ENCODE results near the gene CTR9. TPM values are rescaled to one million over a fixed set of nuclear protein-coding genes. Genes with fewer than 3 reads are reported as not detected.

The CTR9 gene
- total and polyA plus RNA-seq, 2 of the 13 experiments (the other 11 are each of a cell fraction or from before 2014, with no cell fraction given), result 6.6 to 22.1 TPM

DNA sequence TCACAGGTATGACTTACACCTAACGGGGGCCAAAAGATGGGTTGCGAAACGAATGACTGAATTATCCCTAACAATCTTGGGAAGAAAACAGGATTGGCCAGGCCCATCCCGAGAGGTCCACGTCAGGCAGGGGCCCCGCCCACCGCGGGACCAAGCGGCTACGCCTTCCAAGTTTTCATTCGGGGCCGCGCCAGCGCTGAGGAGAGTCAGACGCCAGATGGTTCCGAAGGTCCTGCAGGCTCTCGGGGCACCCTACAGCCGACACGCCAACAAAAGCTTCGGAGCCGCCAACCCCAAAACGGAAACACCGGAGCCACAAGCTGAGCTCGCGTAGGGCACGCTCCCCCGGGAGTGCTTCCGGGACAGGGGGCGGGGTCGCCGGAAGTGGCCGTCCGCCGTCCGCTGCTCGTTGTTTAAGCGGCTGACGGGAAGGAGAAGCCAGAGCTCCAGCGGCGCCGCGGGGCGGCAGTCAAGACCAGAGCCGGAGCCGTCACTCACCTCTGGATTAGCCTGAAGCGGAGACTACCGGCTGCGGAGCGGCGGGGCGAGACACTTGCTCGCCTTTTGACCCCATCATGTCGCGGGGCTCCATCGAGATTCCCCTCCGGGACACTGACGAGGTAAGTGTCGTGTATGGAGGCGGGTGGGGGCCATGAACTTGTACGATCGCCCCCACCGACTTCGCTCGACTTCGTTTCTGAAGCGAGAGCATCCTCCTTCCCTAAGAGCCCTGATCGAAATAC is at the start of gene CTR9 (continued):
- no peak for TF ChIP-seq TCF12 (IDR thresholded peaks at IDR 0.05)
- peak; percentile 18; the same call in 1 of the 2 replicates for TF ChIP-seq TCF12 (CRISPR knock-in tag; IDR thresholded peaks at IDR 0.05)
- TF ChIP-seq EHMT2 (IDR thresholded peaks at IDR 0.05; ENCODE audit: borderline replicate concordance, low read depth, low read length), result peak; percentile 77; the same call in 1 of the 2 replicates
- peak; percentile 58 for TF ChIP-seq ZNF777 (CRISPR knock-in tag; IDR thresholded peaks at IDR 0.05)
- TF ChIP-seq AGO1 (IDR thresholded peaks at IDR 0.05; ENCODE audit: low read depth, low read length, poor library complexity, severe bottlenecking), result peak; percentile 80
- TF ChIP-seq ZMYM3 (CRISPR knock-in tag; IDR thresholded peaks at IDR 0.05), result no peak; the same call in 1 of the 2 replicates
- TF ChIP-seq, protein P1, sequence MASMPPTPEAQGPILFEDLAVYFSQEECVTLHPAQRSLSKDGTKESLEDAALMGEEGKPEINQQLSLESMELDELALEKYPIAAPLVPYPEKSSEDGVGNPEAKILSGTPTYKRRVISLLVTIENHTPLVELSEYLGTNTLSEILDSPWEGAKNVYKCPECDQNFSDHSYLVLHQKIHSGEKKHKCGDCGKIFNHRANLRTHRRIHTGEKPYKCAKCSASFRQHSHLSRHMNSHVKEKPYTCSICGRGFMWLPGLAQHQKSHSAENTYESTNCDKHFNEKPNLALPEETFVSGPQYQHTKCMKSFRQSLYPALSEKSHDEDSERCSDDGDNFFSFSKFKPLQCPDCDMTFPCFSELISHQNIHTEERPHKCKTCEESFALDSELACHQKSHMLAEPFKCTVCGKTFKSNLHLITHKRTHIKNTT (CRISPR knock-in tag; IDR thresholded peaks at IDR 0.05), result no peak
- peak; percentile 63; the same call in 1 of the 2 replicates for TF ChIP-seq ZNF256 (CRISPR knock-in tag; conservative IDR thresholded peaks at IDR 0.05)
- 0 out of 2 replicates have a peak, but pooled peaks have one; percentile 48 for TF ChIP-seq SMAD1 (CRISPR knock-in tag; IDR thresholded peaks at IDR 0.05; ENCODE audit: borderline replicate concordance, low read depth)
- TF ChIP-seq, protein P2, sequence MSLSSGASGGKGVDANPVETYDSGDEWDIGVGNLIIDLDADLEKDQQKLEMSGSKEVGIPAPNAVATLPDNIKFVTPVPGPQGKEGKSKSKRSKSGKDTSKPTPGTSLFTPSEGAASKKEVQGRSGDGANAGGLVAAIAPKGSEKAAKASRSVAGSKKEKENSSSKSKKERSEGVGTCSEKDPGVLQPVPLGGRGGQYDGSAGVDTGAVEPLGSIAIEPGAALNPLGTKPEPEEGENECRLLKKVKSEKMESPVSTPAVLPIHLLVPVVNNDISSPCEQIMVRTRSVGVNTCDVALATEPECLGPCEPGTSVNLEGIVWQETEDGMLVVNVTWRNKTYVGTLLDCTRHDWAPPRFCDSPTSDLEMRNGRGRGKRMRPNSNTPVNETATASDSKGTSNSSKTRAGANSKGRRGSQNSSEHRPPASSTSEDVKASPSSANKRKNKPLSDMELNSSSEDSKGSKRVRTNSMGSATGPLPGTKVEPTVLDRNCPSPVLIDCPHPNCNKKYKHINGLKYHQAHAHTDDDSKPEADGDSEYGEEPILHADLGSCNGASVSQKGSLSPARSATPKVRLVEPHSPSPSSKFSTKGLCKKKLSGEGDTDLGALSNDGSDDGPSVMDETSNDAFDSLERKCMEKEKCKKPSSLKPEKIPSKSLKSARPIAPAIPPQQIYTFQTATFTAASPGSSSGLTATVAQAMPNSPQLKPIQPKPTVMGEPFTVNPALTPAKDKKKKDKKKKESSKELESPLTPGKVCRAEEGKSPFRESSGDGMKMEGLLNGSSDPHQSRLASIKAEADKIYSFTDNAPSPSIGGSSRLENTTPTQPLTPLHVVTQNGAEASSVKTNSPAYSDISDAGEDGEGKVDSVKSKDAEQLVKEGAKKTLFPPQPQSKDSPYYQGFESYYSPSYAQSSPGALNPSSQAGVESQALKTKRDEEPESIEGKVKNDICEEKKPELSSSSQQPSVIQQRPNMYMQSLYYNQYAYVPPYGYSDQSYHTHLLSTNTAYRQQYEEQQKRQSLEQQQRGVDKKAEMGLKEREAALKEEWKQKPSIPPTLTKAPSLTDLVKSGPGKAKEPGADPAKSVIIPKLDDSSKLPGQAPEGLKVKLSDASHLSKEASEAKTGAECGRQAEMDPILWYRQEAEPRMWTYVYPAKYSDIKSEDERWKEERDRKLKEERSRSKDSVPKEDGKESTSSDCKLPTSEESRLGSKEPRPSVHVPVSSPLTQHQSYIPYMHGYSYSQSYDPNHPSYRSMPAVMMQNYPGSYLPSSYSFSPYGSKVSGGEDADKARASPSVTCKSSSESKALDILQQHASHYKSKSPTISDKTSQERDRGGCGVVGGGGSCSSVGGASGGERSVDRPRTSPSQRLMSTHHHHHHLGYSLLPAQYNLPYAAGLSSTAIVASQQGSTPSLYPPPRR (CRISPR knock-in tag; IDR thresholded peaks at IDR 0.05; ENCODE audit: borderline replicate concordance), result peak; percentile 69; the same call in 1 of the 2 replicates
- TF ChIP-seq, protein P3, sequence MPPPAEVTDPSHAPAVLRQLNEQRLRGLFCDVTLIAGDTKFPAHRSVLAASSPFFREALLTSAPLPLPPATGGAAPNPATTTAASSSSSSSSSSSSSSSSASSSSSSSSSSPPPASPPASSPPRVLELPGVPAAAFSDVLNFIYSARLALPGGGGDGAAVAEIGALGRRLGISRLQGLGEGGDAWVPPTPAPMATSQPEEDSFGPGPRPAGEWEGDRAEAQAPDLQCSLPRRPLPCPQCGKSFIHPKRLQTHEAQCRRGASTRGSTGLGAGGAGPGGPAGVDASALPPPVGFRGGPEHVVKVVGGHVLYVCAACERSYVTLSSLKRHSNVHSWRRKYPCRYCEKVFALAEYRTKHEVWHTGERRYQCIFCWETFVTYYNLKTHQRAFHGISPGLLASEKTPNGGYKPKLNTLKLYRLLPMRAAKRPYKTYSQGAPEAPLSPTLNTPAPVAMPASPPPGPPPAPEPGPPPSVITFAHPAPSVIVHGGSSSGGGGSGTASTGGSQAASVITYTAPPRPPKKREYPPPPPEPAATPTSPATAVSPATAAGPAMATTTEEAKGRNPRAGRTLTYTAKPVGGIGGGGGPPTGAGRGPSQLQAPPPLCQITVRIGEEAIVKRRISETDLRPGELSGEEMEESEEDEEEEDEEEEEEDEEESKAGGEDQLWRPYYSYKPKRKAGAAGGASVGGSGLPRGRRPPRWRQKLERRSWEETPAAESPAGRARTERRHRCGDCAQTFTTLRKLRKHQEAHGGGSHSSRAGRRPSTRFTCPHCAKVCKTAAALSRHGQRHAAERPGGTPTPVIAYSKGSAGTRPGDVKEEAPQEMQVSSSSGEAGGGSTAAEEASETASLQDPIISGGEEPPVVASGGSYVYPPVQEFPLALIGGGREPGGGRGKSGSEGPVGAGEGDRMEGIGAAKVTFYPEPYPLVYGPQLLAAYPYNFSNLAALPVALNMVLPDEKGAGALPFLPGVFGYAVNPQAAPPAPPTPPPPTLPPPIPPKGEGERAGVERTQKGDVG (CRISPR knock-in tag; IDR thresholded peaks at IDR 0.05; ENCODE audit: borderline replicate concordance), result no peak
- TF ChIP-seq ZNF431 (CRISPR knock-in tag; IDR thresholded peaks at IDR 0.05; ENCODE audit: borderline replicate concordance, low read depth), result peak; percentile 85; the same call in 1 of the 2 replicates
- TF ChIP-seq CC2D1A (CRISPR knock-in tag; IDR thresholded peaks at IDR 0.05), result no peak
- peak; percentile 54; the same call in 1 of the 2 replicates for TF ChIP-seq ELF4 (CRISPR knock-in tag; IDR thresholded peaks at IDR 0.05; ENCODE audit: borderline replicate concordance)
- TF ChIP-seq, protein P4, sequence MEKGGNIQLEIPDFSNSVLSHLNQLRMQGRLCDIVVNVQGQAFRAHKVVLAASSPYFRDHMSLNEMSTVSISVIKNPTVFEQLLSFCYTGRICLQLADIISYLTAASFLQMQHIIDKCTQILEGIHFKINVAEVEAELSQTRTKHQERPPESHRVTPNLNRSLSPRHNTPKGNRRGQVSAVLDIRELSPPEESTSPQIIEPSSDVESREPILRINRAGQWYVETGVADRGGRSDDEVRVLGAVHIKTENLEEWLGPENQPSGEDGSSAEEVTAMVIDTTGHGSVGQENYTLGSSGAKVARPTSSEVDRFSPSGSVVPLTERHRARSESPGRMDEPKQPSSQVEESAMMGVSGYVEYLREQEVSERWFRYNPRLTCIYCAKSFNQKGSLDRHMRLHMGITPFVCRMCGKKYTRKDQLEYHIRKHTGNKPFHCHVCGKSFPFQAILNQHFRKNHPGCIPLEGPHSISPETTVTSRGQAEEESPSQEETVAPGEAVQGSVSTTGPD (CRISPR knock-in tag; IDR thresholded peaks at IDR 0.05), result no peak
- TF ChIP-seq ZNF17 (CRISPR knock-in tag; IDR thresholded peaks at IDR 0.05), result no peak

Measured in HepG2 (cell line).